Activated T-cell treated with anti-CD3 and anti-CD28 coated beads, Interleukin-2, amount 50 U/mL, for 72 hours (primary cell): Measurements from ENCODE around the gene MYCBP. TPM values are rescaled to one million over a fixed set of nuclear protein-coding genes. Genes with fewer than 3 reads are reported as not detected.
"Not testable (repeated sequence)": the region's sequence is repeated elsewhere in the genome, so short reads cannot be mapped to it uniquely, and the experiment has no call there.

Experiments
- ATAC-seq, 2 donors: fragments of 150-1000 bp; cut with Tn5 transposase; replicated peaks in 1 of 2; 2 replicates each; pipeline ENCODE4 v1.10.0; 2021; ENCODE audit warnings: moderate library complexity in 2 of 2, mild to moderate bottlenecking in 1 of 2
- DNase-seq, 2 donors: peaks; one replicate each; pipeline ENCODE4 v3.0.0; 2021 to 2022; ENCODE audit warnings: mixed read lengths in 1 of 2
- H3K27ac Mint-ChIP-seq: one replicate; pipeline ENCODE4 v1.8.0; 2022; ENCODE audit warnings: mild to moderate bottlenecking, moderate library complexity, mixed read lengths
- H3K27me3 Mint-ChIP-seq: one replicate; pipeline ENCODE4 v1.8.0; 2022; ENCODE audit warnings: low read depth, mixed read lengths
- H3K36me3 Mint-ChIP-seq, 2 donors: one replicate each; pipeline ENCODE4 v1.8.0; 2022; ENCODE audit warnings: mixed read lengths in 2 of 2, mild to moderate bottlenecking in 1 of 2; ENCODE audit not compliant: insufficient read depth in 2 of 2
- H3K4me1 Mint-ChIP-seq: one replicate; pipeline ENCODE4 v1.8.0; 2022; ENCODE audit warnings: low read depth, mixed read lengths
- H3K4me3 Mint-ChIP-seq, 2 donors: one replicate each; pipeline ENCODE4 v1.8.0; 2022; ENCODE audit warnings: mild to moderate bottlenecking in 2 of 2, mixed read lengths in 2 of 2, moderate library complexity in 2 of 2
- H3K9me3 Mint-ChIP-seq, 2 donors: one replicate each; pipeline ENCODE4 v1.8.0; 2022; ENCODE audit warnings: mixed read lengths in 2 of 2
- total RNA-seq, 2 donors: library from RNA; stranded (reverse); gene quantifications; one replicate each; pipeline ENCODE4 v1.2.3, GENCODE V29; 2022

MYCBP gene
- total RNA-seq = 10 to 100 TPM; 22.0 to 29.8 TPM

DNA sequence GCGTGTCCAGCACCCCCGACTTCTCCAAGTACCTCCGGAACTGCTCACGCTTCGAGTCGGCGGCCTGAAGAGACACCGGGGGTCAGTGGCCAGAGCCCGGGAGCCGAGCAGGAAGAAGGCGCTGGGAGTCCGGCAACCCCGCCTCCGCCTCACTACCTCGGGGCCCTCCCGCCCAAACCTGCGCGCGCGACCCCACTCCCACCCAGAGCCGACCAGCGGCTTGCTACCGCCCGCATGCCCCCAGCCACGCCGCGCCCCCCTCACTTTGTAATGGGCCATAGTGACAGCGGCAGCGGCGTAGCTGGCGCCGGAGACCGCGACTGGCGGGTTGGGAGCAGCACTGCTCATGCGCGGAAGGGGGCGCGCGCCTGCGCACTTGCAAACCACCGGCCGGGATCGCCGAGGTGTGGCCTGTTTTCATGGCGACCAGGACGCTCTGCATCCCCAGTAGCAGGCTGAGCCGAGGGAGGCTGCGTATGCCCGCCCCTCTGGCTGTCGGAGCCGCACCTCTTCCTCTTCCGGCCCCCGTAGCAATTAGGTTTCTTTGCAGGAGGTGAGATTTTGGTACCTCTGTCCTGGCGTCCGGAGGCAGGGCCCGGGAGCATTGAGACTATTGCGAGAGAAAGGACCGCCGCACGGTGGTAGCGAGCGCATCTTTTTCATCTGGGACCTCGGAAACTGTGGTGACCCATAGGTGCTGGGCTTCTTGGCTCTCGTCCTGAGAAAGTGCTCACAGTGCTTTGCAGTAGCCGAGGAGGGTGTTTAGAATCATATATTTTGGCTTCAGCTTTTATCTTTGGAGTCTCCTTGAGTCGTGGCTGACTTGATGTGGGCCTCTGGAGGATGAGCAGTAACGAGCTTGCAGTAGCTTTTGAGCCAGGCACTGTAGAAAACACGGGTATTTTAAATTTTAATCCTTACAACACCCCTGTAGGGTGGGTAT, at the start of gene MYCBP:
TSS of gene MYCBP (minus strand) at position 322 of the 943 bp plus-strand sequence. CDS start at position 279, 43 bp downstream.
- ATAC-seq = peak; percentile 99 to 100
- DNase-seq = peak; percentile 97 to 98
- H3K27ac Mint-ChIP-seq = peak within 1 kb of the TSS; percentile 94
- peak within 1 kb of the TSS; percentile 85 to 95 for H3K4me3 Mint-ChIP-seq
- H3K36me3 Mint-ChIP-seq = peaks cover 0 to 1% of the 10 kb centered on the region in 2 donors
- peaks cover 32% of the 10 kb centered on the region for H3K4me1 Mint-ChIP-seq
- no peaks in the 10 kb centered on the region for H3K9me3 Mint-ChIP-seq
- no peaks in the 10 kb centered on the region for H3K27me3 Mint-ChIP-seq

GRCh38 chr1:38919130-38919529, 46.0 kb upstream of the MYCBP start:
- Mint-ChIP-seq H3K4me3 (no peak overlapping the region), H3K9me3 (no peaks in the 10 kb centered on the region), H3K27me3 (no peaks in the 10 kb centered on the region), H3K36me3 (no peaks in the 10 kb centered on the region), H3K27ac (no peak overlapping the region), H3K4me1 (peaks cover 19% of the 10 kb centered on the region)
- DNase-seq (no peak), ATAC-seq (no peak)

GRCh38 chr1:38918568-38918967, 45.4 kb upstream of the MYCBP start:
- Mint-ChIP-seq H3K27ac (no peak overlapping the region), H3K4me3 (no peak overlapping the region), H3K27me3 (no peaks in the 10 kb centered on the region), H3K4me1 (peaks cover 16% of the 10 kb centered on the region), H3K36me3 (no peaks in the 10 kb centered on the region), H3K9me3 (no peaks in the 10 kb centered on the region)
- ATAC-seq (no peak), DNase-seq (no peak)

- Mint-ChIP-seq H3K4me3 (no peak overlapping the region), H3K27me3 (no peaks in the 10 kb centered on the region), H3K4me1 (peaks cover 13% of the 10 kb centered on the region), H3K27ac (no peak overlapping the region), H3K36me3 (no peaks in the 10 kb centered on the region), H3K9me3 (no peaks in the 10 kb centered on the region)
- ATAC-seq (no peak), DNase-seq (no peak)
Measured at GRCh38 chr1:38917772-38918171, 44.6 kb upstream of the MYCBP start.

- Mint-ChIP-seq H3K4me1 (peaks cover 13% of the 10 kb centered on the region), H3K4me3 (no peak overlapping the region), H3K9me3 (no peaks in the 10 kb centered on the region), H3K36me3 (no peaks in the 10 kb centered on the region), H3K27me3 (no peaks in the 10 kb centered on the region), H3K27ac (no peak overlapping the region)
- DNase-seq (no peak), ATAC-seq (no peak)
Measured at GRCh38 chr1:38917337-38917736, 44.2 kb upstream of the MYCBP start.

DNA sequence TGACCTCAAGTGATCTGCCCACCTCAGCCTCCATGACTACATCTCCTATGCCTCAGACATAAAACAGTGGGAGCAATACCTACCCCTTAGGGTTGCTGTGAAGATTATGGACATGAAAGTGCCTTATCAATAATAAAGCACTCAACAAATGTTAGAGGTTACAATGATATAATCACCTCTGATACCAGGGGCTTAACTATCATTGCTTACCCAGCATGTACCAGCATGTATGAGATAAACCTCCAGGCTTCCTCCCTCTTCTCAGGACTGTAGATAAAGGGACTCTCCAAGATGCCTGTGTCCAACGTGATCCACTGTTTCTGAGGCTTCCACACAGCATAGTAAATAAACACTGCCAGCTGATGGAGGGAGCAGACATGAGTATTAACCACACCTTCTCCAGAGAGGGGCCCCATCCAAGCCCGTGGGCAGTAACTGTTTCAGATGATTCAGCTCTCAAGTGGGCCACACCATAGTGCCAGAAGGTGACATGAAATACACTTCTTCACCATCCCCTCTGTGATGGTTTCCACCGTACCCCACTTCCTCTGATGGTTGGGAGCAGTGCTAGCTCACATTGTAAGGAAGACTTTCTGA, 42.3 kb upstream of the MYCBP start:
- Mint-ChIP-seq H3K27me3 (no peaks in the 10 kb centered on the region), H3K9me3 (no peaks in the 10 kb centered on the region), H3K4me1 (peaks cover 13% of the 10 kb centered on the region), H3K4me3 (no peak overlapping the region), H3K27ac (no peak overlapping the region), H3K36me3 (no peaks in the 10 kb centered on the region)
- peak; percentile 72 to 80 for ATAC-seq
- DNase-seq = peak; percentile 8 to 20

- H3K27ac Mint-ChIP-seq, H3K36me3 Mint-ChIP-seq, ATAC-seq, H3K4me3 Mint-ChIP-seq, DNase-seq, H3K27me3 Mint-ChIP-seq, H3K9me3 Mint-ChIP-seq: not testable (repeated sequence)
- peaks cover 13% of the 10 kb centered on the region for H3K4me1 Mint-ChIP-seq
Measured at GRCh38 chr1:38914908-38915307, 41.8 kb upstream of the MYCBP start.

GRCh38 chr1:38908821-38909220, 35.7 kb upstream of the MYCBP start:
- H3K4me3 Mint-ChIP-seq = no peak overlapping the region
- peaks cover 3 to 4% of the 10 kb centered on the region in 2 donors for H3K9me3 Mint-ChIP-seq
- H3K4me1 Mint-ChIP-seq = no peaks in the 10 kb centered on the region
- H3K27me3 Mint-ChIP-seq = no peaks in the 10 kb centered on the region
- peaks cover 3 to 9% of the 10 kb centered on the region in 2 donors for H3K36me3 Mint-ChIP-seq
- no peak for DNase-seq
- H3K27ac Mint-ChIP-seq = no peak overlapping the region
- ATAC-seq = no peak

DNA sequence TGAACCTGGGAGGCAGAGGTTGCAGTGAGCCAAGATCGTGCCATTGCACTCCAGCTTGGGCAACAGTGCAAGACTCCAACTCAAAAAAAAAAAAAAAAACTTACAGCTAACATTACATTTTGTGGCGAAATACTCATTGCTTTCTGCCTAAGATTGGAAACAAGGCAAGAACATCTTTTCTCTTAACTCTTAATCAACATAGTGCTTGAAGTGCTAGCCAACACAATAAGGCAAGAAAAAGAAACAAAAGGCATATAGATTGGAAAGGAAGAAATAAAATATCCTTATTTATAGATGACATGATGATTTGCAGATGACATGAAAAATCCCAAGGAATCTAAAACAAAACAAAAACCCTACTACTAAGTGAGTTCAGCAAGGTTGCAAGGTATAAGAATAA, 32.8 kb upstream of the MYCBP start:
- no peaks in the 10 kb centered on the region for H3K27me3 Mint-ChIP-seq
- no peak for ATAC-seq

GRCh38 chr1:38899560-38899959, 26.4 kb upstream of the MYCBP start:
- no peak for ATAC-seq
- Mint-ChIP-seq H3K27ac (no peak overlapping the region), H3K36me3 (no peaks in the 10 kb centered on the region), H3K4me1 (no peaks in the 10 kb centered on the region), H3K4me3 (no peak overlapping the region), H3K9me3 (no peaks in the 10 kb centered on the region), H3K27me3 (no peaks in the 10 kb centered on the region)
- no peak for DNase-seq

More for the DNA sequence above, 32.8 kb upstream of the MYCBP start:
- no peaks in the 10 kb centered on the region for H3K4me1 Mint-ChIP-seq
- peaks cover 3 to 9% of the 10 kb centered on the region in 2 donors for H3K36me3 Mint-ChIP-seq
- H3K9me3 Mint-ChIP-seq = peaks cover 3 to 4% of the 10 kb centered on the region in 2 donors
- no peak for DNase-seq
- H3K27ac Mint-ChIP-seq = no peak overlapping the region
- no peak overlapping the region for H3K4me3 Mint-ChIP-seq

GRCh38 chr1:38898653-38899230, 25.6 kb upstream of the MYCBP start:
- peak overlapping the region; percentile 33 for H3K27ac Mint-ChIP-seq
- no peaks in the 10 kb centered on the region for H3K36me3 Mint-ChIP-seq
- H3K4me1 Mint-ChIP-seq = no peaks in the 10 kb centered on the region
- H3K27me3 Mint-ChIP-seq = no peaks in the 10 kb centered on the region
- H3K9me3 Mint-ChIP-seq = no peaks in the 10 kb centered on the region
- peak in 1 of 2 donors; percentile 57 for ATAC-seq
- DNase-seq = no peak
- H3K4me3 Mint-ChIP-seq = no peak overlapping the region

GRCh38 chr1:38896169-38896568, 23.0 kb upstream of the MYCBP start:
- no peak for DNase-seq
- Mint-ChIP-seq H3K9me3 (no peaks in the 10 kb centered on the region), H3K4me1 (no peaks in the 10 kb centered on the region), H3K27ac (no peak overlapping the region), H3K4me3 (no peak overlapping the region), H3K27me3 (no peaks in the 10 kb centered on the region), H3K36me3 (no peaks in the 10 kb centered on the region)
- no peak for ATAC-seq

- no peak overlapping the region for H3K27ac Mint-ChIP-seq
- no peak for ATAC-seq
- no peak overlapping the region for H3K4me3 Mint-ChIP-seq
- H3K4me1 Mint-ChIP-seq = no peaks in the 10 kb centered on the region
- no peaks in the 10 kb centered on the region for H3K9me3 Mint-ChIP-seq
- DNase-seq = no peak
- no peaks in the 10 kb centered on the region for H3K27me3 Mint-ChIP-seq
- no peaks in the 10 kb centered on the region for H3K36me3 Mint-ChIP-seq
Measured at GRCh38 chr1:38892976-38893375, 19.8 kb upstream of the MYCBP start.
